Right lobe of liver (tissue), 6 donors: ENCODE results near the gene DNAJB8. TPM values are rescaled to one million over a fixed set of nuclear protein-coding genes. Genes with fewer than 3 reads are reported as not detected.

ENCODE experiments used
- ATAC-seq, 4 donors: fragments of 200-7000 bp; cut with Tn5 transposase; one replicate each; pipeline ENCODE4 v1.9.1; 2020; ENCODE audit warnings: mild to moderate bottlenecking in 4 of 4, moderate library complexity in 4 of 4
- DNase-seq, 3 donors: peaks; one replicate each; pipeline ENCODE4 v3.0.0-alpha.2; 2020
- H3K27ac ChIP-seq, 3 donors: fragments of 200-600 bp; one replicate each; pipeline ENCODE4 v1.8.0; 2022
- H3K27me3 ChIP-seq, 2 donors: fragments of 200-600 bp; one replicate each; pipeline ENCODE4 v1.8.0; 2022
- H3K36me3 ChIP-seq, 4 donors: fragments of 200-600 bp; sonication (generic) in 1 of 4; one replicate each; pipeline versions ENCODE4 v1.5.1 to v1.8.0; 2017 to 2022; ENCODE audit warnings: control low read depth in 1 of 4
- H3K4me1 ChIP-seq, 4 donors: fragments of 200-600 bp; sonication (generic) in 1 of 4; one replicate each; pipeline versions ENCODE4 v1.5.1 to v1.8.0; 2017 to 2022; ENCODE audit warnings: control low read depth in 1 of 4
- H3K4me3 ChIP-seq, 3 donors: fragments of 200-600 bp; one replicate each; pipeline ENCODE4 v1.8.0; 2022
- H3K9me3 ChIP-seq, 4 donors: fragments of 200-600 bp; sonication (generic) in 1 of 4; one replicate each; pipeline versions ENCODE4 v1.5.1 to v1.8.0; 2017 to 2022; ENCODE audit warnings: control low read depth in 1 of 4
- POLR2A ChIP-seq: fragments of 450-650 bp; IDR thresholded peaks from one replicate; pipeline ENCODE4 v1.6.1; 2017; ENCODE audit warnings: antibody characterized with exemption, mild to moderate bottlenecking
- WGBS: methylation state at CpG from one replicate; pipeline ENCODE4 v1.1.6; 2018; ENCODE audit warnings: low coverage, low lambda C conversion rate; ENCODE audit not compliant: insufficient coverage; ENCODE audit errors: missing lambda C conversion rate; 5-methylcytosine and 5-hydroxymethylcytosine counted together
- intact Hi-C, 2 donors: fragments of 100-400 bp; cut with DNase I; formaldehyde crosslinking; loops; one replicate each; pipeline versions ENCODE4 v1.11.2 to v1.14.1; 2022
- total RNA-seq, 6 experiments: library from RNA; depleted of rRNA in 2 of 6; stranded (reverse); fragments of >200 nt in 2 of 6; fragmentation: NEBNext Ultra II Directional in 3 of 6; extraction: Animal tissue kit (Norgen Biotek cat#: 25700) in 3 of 6; gene quantifications; one replicate each; pipeline versions ENCODE4 v1.1.0 to v1.2.4, GENCODE V29; 2016 to 2023
- TF ChIP-seq, protein P1 (sequence below), 4 donors: fragments of 200-600 bp in 3 of 4; fragments of 450-650 bp in 1 of 4; IDR thresholded peaks; one replicate each; pipeline versions ENCODE4 v1.5.1 to v1.8.0; 2016 to 2022; ENCODE audit warnings: antibody characterized with exemption in 4 of 4, mild to moderate bottlenecking in 2 of 4
- donor health status: DM: no; HTN: yes; CAD: no.
- donor health status: DM: no; HTN: no; CAD: no.
- donor health status: DM: no; HTN: no; CAD: no.
- donor health status: DM: no; HTN: yes; CAD: no.
- donor health status: DM: no; HTN: yes; CAD: no.

Gene DNAJB8
- total RNA-seq, 6 experiments from 2014 or later, result not detected

DNA sequence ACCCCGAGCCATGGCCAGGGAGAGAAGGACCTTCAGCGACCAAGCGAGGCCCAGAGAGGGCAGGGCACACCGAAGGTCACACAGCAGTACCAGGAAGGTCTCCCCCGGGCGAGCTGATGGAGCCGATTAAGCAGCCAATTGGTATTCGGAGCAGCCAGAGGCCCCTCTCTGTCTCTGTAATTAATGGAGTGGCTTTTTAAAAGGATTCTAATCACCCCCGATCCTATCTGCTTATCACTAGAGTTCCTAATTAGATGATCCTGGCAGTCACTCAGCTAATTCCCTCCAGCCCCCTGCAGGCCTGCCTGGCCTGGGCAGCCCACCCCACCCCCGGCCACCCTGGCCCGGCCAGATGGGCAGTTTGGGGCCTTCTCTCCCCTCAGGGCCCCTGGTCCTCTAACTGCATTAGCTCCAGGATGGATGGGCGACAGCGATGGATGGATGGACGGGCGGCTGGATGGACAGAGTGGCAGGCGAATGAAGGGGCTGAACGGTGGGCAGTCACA, 1.6 kb upstream of the DNAJB8 start:
- Histone ChIP-seq H3K4me3 (no peak overlapping the region), H3K27ac (no peak overlapping the region), H3K27me3 (no peaks in the 10 kb centered on the region), H3K4me1 (no peaks in the 10 kb centered on the region), H3K9me3 (no peaks in the 10 kb centered on the region), H3K36me3 (no peaks in the 10 kb centered on the region)
- intact Hi-C loops, result no loop called here
- 40% methylated on average over 1 of the region's 17 CpGs for WGBS
- TF ChIP-seq, protein P1, sequence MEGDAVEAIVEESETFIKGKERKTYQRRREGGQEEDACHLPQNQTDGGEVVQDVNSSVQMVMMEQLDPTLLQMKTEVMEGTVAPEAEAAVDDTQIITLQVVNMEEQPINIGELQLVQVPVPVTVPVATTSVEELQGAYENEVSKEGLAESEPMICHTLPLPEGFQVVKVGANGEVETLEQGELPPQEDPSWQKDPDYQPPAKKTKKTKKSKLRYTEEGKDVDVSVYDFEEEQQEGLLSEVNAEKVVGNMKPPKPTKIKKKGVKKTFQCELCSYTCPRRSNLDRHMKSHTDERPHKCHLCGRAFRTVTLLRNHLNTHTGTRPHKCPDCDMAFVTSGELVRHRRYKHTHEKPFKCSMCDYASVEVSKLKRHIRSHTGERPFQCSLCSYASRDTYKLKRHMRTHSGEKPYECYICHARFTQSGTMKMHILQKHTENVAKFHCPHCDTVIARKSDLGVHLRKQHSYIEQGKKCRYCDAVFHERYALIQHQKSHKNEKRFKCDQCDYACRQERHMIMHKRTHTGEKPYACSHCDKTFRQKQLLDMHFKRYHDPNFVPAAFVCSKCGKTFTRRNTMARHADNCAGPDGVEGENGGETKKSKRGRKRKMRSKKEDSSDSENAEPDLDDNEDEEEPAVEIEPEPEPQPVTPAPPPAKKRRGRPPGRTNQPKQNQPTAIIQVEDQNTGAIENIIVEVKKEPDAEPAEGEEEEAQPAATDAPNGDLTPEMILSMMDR (IDR thresholded peaks at IDR 0.05), result no peak
- TF ChIP-seq POLR2A, result no peak
- no peak for ATAC-seq
- no peak for DNase-seq

DNA sequence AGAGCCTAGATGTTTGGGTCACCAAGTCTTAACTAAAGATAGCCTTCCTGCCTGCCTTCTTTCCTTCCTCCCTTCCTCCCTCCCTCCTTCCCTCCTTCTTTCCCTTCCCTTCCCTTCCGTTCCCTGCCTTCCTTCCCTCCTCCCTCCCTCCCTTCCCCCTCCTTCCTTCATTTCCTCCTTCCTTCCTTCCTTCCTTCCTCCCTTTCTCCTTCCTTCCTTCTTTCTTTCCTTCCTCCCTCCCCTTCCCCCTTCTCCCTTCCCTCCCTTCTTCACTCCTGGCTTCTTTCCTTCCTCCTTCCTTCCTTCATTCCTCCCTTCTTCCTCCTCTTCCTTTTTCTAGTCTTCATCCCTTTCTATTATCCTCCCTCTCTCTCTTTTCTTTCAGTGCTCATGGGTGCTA, 2.0 kb downstream of the DNAJB8 start:
- TF ChIP-seq POLR2A, result no peak
- TF ChIP-seq, protein P1 (IDR thresholded peaks at IDR 0.05), result no peak
- no peaks in the 10 kb centered on the region for H3K27me3 ChIP-seq
- ATAC-seq (no peak), DNase-seq (no peak)
- intact Hi-C loops, result no loop called here
- H3K27ac ChIP-seq, result no peak overlapping the region
- no peaks in the 10 kb centered on the region for H3K4me1 ChIP-seq
- no peaks in the 10 kb centered on the region for H3K9me3 ChIP-seq
- WGBS, result 16% methylated on average over 1 of the region's 1 CpG
- H3K4me3 ChIP-seq, result no peak overlapping the region
- no peaks in the 10 kb centered on the region for H3K36me3 ChIP-seq

DNA sequence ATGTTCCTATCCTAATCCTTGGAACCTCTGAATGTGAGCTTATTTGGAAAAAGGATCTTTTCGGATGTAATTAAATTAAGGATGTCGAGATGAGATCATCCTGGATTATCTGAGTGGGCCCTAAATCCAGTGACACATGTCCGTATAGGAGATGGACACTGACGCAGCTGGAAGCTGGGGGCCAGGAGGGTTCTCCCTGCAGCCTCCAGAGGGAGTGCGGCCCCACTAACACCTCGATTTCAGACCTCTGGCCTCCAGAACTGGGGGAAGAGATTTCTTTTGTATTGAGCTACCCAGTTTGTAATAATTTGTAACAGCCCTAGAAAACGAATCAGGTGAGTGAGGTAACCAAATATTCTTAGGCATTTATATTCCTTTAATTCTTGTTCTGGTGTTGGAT, 2.5 kb downstream of the DNAJB8 start:
- DNase-seq (no peak), ATAC-seq (no peak)
- intact Hi-C loops, result no loop called here
- H3K9me3 ChIP-seq, result no peaks in the 10 kb centered on the region
- TF ChIP-seq, protein P1 (IDR thresholded peaks at IDR 0.05), result no peak
- TF ChIP-seq POLR2A, result no peak
- H3K36me3 ChIP-seq, result no peaks in the 10 kb centered on the region
- 55% methylated on average over 6 of the region's 7 CpGs for WGBS
- no peaks in the 10 kb centered on the region for H3K27me3 ChIP-seq
- no peak overlapping the region for H3K27ac ChIP-seq
- H3K4me1 ChIP-seq, result no peaks in the 10 kb centered on the region
- no peak overlapping the region for H3K4me3 ChIP-seq

DNA sequence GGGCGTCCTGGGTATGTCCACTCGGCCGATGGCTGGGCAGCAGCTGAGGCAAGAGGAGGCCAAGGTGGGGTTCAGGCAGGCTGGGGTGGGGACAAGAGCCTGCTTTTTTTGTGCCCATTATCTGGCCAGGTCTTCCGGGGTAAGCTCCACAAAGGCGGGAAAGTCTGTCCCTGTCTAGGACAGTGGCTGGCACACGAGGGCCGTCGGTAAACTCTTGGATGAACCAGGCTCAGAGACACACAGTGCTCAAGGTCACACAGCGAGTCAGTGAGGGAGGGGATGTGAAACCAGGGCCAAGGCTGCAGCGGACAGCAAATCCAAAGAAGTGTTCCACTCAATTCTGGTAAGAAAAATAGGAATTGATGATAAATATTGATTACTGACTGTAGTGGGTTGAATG, 2.9 kb downstream of the DNAJB8 start:
- DNase-seq (no peak), ATAC-seq (no peak)
- Histone ChIP-seq H3K9me3 (no peaks in the 10 kb centered on the region), H3K27me3 (no peaks in the 10 kb centered on the region), H3K4me3 (no peak overlapping the region), H3K27ac (no peak overlapping the region), H3K36me3 (no peaks in the 10 kb centered on the region), H3K4me1 (no peaks in the 10 kb centered on the region)
- WGBS, result 63% methylated on average over 5 of the region's 10 CpGs
- intact Hi-C loops, result no loop called here
- TF ChIP-seq POLR2A, result no peak
- TF ChIP-seq, protein P1 (IDR thresholded peaks at IDR 0.05), result no peak

DNA sequence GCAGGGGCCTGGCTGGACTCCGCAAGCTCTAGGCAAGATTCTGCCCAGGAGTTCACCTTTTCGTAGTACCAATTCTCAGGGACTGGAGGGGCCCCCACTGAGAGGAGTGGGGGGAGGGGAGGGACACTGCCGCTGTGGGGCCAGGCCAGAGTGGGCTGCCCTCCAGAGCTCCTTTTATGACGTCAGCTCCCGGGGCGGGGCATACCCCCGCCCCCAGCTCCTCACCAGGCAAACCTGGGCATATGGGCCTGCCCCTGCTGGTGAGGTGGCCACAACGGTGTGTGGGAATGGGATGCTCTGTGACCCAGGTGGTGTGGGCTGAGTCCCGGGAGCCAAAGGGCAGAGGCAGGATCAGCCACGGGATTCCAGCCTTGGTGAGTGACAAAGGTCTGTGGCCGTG, 3.3 kb downstream of the DNAJB8 start:
- Histone ChIP-seq H3K27ac (no peak overlapping the region), H3K4me3 (no peak overlapping the region), H3K4me1 (no peaks in the 10 kb centered on the region), H3K9me3 (no peaks in the 10 kb centered on the region), H3K27me3 (no peaks in the 10 kb centered on the region), H3K36me3 (no peaks in the 10 kb centered on the region)
- WGBS, result 17% methylated on average over 1 of the region's 11 CpGs
- intact Hi-C loops, result no loop called here
- DNase-seq, result no peak
- no peak for TF ChIP-seq POLR2A
- TF ChIP-seq, protein P1 (IDR thresholded peaks at IDR 0.05), result no peak
- ATAC-seq, result no peak
